ENCODE measurements around the gene RSPRY1.
"Not testable (repeated sequence)": the region's sequence is repeated elsewhere in the genome, so short reads cannot be mapped to it uniquely, and the experiment has no call there.

Gene RSPRY1

DNA sequence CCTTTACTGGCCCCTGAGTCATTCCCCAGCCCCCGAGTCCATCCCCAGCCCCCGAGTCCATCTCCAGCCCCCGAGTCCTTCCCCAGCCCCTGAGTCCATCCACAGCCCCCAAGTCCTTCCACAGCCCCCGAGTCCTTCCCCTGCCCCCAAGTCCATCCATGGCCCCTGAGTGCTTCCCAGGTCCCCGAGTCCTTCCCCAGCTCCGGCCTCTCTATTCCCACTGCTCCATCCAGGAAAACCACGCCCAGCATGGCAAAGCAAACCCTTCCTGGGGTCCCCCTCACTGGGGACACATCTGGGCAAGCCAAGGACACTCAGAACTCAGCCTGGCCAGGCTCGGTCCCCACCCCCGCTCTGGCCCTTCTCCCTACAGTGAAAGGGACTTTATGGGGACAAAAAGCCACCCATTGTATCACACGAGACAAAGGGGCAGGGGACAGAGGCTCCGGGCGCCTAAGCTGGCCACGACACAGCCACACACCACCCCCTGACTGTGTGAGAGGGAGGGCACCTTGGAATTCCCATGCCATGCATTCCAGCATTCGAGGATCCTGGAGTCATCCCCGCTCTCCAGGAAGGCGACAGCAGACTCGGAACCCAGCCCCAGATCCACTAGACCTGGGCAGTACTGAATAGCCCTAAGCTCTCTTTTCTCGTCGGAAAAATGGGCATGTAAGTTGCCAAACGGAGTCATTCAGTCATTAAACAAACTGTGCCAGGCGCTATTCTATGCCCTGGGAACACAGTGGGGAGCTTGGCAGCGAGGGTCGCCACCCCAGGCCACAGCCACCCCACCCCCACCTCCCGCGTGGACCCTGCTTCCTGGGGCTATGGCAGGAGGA, 84.3 kb downstream of the RSPRY1 start:
- Mint-ChIP-seq H3K9me3 (no peaks in the 10 kb centered on the region), H3K27ac (no peak overlapping the region), H3K36me3 (ENCODE audit: low read depth) (no peaks in the 10 kb centered on the region), H3K27me3 (ENCODE audit: low read depth) (no peaks in the 10 kb centered on the region), H3K4me1 (ENCODE audit: low read depth) (peaks cover 20% of the 10 kb centered on the region), H3K4me3 (no peak overlapping the region)

DNA sequence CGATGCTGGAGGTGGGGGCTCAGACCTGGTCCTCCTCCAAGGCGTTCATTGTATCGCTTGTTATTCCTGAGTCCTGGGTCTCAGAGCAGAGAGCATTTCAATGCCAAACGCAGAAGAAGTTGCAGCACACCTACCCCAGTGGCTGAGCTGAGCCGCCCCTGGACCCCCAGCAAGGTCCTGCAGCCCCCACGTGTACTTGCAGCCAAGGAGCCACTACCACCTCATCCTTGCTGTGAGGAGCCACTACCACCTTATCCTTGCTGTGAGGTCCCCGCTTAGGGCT, 84.9 kb downstream of the RSPRY1 start:
- H3K27me3 Mint-ChIP-seq (ENCODE audit: low read depth) = no peaks in the 10 kb centered on the region
- no peaks in the 10 kb centered on the region for H3K36me3 Mint-ChIP-seq (ENCODE audit: low read depth)
- H3K4me3 Mint-ChIP-seq = no peak overlapping the region
- no peak overlapping the region for H3K27ac Mint-ChIP-seq
- H3K9me3 Mint-ChIP-seq = no peaks in the 10 kb centered on the region
- peaks cover 20% of the 10 kb centered on the region for H3K4me1 Mint-ChIP-seq (ENCODE audit: low read depth)

DNA sequence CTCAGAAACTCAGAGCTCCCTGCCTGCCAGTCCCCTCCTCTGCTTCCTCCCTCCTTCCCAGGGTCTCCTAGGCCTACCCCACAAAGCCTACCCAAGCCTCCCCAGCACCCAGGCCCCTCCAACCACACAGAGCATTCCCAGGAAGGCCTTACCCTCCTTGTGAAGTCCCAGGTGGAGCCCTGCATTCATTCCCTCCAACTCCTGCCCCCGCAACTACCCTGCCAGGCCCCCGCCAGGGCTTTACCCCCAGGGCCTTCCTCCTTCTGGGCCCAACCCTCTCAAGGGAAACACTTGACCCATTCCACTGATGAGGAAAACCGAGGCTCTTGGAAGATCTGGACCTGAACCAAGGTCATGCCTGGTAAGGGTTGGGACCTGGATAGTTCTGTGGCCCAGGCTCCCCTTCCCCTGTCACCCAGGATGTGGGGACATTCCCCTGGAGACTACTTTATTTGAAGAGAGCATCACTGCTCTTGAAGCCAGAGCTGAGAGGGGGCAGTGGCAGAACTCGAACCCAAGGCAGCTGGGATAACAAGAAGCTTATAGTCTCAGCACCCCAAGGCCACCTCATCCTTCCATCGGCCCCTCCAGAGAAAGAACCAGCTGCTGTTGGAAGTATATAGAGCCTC, 85.9 kb downstream of the RSPRY1 start:
- Mint-ChIP-seq H3K4me3 (no peak overlapping the region), H3K27me3 (ENCODE audit: low read depth) (no peaks in the 10 kb centered on the region), H3K4me1 (ENCODE audit: low read depth) (peaks cover 18% of the 10 kb centered on the region), H3K27ac (no peak overlapping the region), H3K36me3 (ENCODE audit: low read depth) (no peaks in the 10 kb centered on the region), H3K9me3 (no peaks in the 10 kb centered on the region)

DNA sequence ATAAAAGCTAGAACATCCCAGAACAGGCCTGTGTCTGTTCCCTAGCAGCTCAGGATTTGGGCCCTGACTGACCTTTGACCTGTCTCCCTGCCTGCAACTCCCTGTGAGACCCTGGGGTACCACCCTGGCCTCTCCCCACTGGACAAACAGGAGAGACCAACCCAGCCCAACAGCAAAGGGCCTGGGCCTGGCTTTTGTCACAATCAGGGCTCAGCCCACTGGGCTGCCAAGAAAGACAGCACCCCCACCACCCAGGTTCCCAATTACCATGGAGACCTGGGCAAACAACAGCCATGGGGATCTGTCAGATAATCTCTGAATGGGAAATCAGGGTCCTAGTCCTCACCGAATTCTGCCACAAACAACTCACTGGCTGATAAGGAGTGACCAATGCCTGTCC, 87.2 kb downstream of the RSPRY1 start:
- Mint-ChIP-seq H3K27ac (no peak overlapping the region), H3K4me1 (ENCODE audit: low read depth) (peaks cover 22% of the 10 kb centered on the region), H3K36me3 (ENCODE audit: low read depth) (no peaks in the 10 kb centered on the region), H3K4me3 (no peak overlapping the region), H3K27me3 (ENCODE audit: low read depth) (peaks cover 5% of the 10 kb centered on the region), H3K9me3 (no peaks in the 10 kb centered on the region)

DNA sequence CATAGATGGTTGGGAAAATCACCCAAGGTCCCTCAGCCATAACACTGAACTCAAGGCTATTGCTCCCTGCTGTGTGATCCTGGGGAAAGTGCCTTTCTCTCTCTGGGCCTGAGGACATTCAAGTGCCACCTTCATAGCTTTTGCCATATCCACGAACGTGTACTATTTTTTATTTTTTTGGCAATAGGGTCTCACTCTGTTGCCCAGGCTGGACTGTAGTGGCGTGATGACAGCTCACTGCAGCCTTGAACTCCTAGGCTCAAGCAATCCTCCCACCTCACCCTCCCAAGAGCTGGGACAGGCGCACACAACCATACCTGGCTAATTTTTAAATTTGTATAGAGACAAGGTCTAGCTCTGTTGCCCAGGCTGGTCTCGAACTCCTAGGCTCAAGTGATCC, 87.7 kb downstream of the RSPRY1 start:
- H3K4me1 Mint-ChIP-seq (ENCODE audit: low read depth) = peaks cover 22% of the 10 kb centered on the region
- no peak overlapping the region for H3K27ac Mint-ChIP-seq
- H3K27me3 Mint-ChIP-seq (ENCODE audit: low read depth) = peaks cover 5% of the 10 kb centered on the region
- no peaks in the 10 kb centered on the region for H3K9me3 Mint-ChIP-seq
- H3K4me3 Mint-ChIP-seq = no peak overlapping the region
- no peaks in the 10 kb centered on the region for H3K36me3 Mint-ChIP-seq (ENCODE audit: low read depth)

DNA sequence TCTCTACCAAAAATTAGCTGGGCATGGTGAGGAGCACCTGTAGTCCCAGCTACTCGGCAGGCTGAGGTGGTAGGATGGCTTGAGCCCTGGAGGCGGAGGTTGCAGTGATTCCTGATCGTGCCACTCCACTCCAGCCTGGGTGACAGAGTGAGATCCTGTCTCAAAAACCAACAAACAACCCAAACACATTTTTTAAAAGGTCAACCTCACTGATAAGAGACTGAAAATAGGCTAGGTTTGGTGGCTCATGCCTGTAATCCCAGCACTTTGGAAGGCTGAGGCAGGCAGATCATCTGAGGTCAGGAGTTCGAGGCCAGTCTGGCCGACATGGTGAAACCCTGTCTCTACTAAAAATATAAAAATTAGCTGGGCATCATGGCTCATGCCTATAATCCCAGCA, 89.8 kb downstream of the RSPRY1 start:
- H3K27ac Mint-ChIP-seq = peak overlapping the region; percentile 4
- not testable (repeated sequence) for H3K36me3 Mint-ChIP-seq (ENCODE audit: low read depth); H3K9me3 Mint-ChIP-seq; H3K4me3 Mint-ChIP-seq
- peaks cover 10% of the 10 kb centered on the region for H3K27me3 Mint-ChIP-seq (ENCODE audit: low read depth)
- peaks cover 29% of the 10 kb centered on the region for H3K4me1 Mint-ChIP-seq (ENCODE audit: low read depth)

- Mint-ChIP-seq H3K27me3 (ENCODE audit: low read depth) (peaks cover 13% of the 10 kb centered on the region), H3K27ac (peak overlapping the region; percentile 13)
These were observed 90.5 kb downstream of the RSPRY1 start for GRCh38 chr16:57276596-57276995.

GRCh38 chr16:57277586-57277985, 91.5 kb downstream of the RSPRY1 start:
- no peaks in the 10 kb centered on the region for H3K9me3 Mint-ChIP-seq
- no peaks in the 10 kb centered on the region for H3K36me3 Mint-ChIP-seq (ENCODE audit: low read depth)
- H3K27me3 Mint-ChIP-seq (ENCODE audit: low read depth) = peaks cover 22% of the 10 kb centered on the region
- H3K4me1 Mint-ChIP-seq (ENCODE audit: low read depth) = peaks cover 32% of the 10 kb centered on the region
- H3K27ac Mint-ChIP-seq = peak overlapping the region; percentile 63
- H3K4me3 Mint-ChIP-seq = no peak overlapping the region

More at GRCh38 chr16:57276596-57276995, 90.5 kb downstream of the RSPRY1 start:
- Mint-ChIP-seq H3K4me3 (no peak overlapping the region), H3K9me3 (no peaks in the 10 kb centered on the region), H3K36me3 (ENCODE audit: low read depth) (no peaks in the 10 kb centered on the region), H3K4me1 (ENCODE audit: low read depth) (peaks cover 31% of the 10 kb centered on the region)

DNA sequence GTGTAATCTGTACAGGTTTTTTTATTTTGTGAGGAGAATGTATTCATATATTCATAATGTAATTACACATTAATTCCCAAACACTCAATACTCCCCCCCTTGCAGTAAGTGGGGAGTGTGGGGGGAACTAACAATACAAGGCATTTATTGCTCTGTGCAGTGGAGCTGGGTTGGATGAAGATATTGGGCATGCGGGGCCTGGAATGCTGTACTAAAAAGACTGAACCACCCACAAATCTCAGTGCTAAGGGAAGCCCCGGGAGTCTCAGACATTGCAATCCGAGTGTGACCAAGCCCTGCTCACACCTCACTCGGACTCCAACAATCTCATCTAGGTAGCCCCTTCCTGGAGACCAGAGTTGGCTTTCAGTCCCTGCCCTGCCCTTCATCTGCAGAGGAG, 92.4 kb downstream of the RSPRY1 start:
- Mint-ChIP-seq H3K4me1 (ENCODE audit: low read depth) (peaks cover 35% of the 10 kb centered on the region), H3K4me3 (no peak overlapping the region), H3K27ac (no peak overlapping the region), H3K27me3 (ENCODE audit: low read depth) (peaks cover 31% of the 10 kb centered on the region), H3K9me3 (no peaks in the 10 kb centered on the region), H3K36me3 (ENCODE audit: low read depth) (no peaks in the 10 kb centered on the region)

DNA sequence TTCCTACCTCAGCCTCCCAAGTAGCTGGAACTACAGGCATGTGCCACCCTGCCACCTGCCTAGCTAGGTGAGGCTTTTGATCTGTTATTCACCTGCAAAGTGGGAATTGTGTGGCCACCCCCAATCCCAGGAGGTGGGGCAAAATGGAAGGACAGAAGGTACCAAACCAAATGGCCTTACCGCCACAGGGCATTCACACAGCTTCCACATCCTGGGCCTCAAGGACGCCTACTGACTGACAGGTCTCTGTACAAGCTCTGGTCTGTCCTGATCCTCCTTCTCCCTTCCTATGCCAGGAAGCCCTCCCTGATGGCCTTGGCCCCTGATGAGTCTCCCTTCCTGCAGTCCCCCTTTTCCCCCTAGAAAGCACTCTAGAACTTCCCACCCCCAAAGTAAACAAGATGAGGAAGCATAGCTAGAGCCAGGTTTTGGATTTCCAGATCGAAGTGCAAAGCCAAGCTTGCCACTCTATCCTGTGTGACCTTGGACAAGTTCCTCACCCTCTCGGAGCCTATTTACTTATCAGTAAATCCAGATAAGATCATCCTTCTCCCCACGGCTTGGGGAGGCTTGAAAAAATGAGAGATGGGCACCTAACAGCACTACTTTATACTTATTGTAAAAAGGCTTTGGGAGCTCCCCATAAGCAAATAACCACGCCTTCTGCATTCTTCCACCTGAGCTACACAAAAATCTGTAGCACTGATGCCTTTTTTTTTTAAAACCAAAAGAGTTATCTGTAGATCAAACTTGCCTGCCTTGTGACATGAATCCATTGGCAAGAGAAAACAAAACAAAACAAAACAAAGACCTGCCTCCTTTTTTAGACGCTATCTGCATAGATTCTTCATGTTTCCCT, 93.9 kb downstream of the RSPRY1 start:
- Mint-ChIP-seq H3K36me3 (ENCODE audit: low read depth) (no peaks in the 10 kb centered on the region), H3K9me3 (no peaks in the 10 kb centered on the region), H3K27me3 (ENCODE audit: low read depth) (peaks cover 40% of the 10 kb centered on the region), H3K4me3 (no peak overlapping the region), H3K4me1 (ENCODE audit: low read depth) (peaks cover 35% of the 10 kb centered on the region), H3K27ac (no peak overlapping the region)

GRCh38 chr16:57281791-57282190, 95.7 kb downstream of the RSPRY1 start:
- H3K4me1 Mint-ChIP-seq (ENCODE audit: low read depth) = peaks cover 31% of the 10 kb centered on the region
- H3K4me3 Mint-ChIP-seq = no peak overlapping the region
- H3K9me3 Mint-ChIP-seq = no peaks in the 10 kb centered on the region
- peaks cover 44% of the 10 kb centered on the region for H3K27me3 Mint-ChIP-seq (ENCODE audit: low read depth)
- H3K36me3 Mint-ChIP-seq (ENCODE audit: low read depth) = no peaks in the 10 kb centered on the region
- peak overlapping the region; percentile 8 for H3K27ac Mint-ChIP-seq

DNA sequence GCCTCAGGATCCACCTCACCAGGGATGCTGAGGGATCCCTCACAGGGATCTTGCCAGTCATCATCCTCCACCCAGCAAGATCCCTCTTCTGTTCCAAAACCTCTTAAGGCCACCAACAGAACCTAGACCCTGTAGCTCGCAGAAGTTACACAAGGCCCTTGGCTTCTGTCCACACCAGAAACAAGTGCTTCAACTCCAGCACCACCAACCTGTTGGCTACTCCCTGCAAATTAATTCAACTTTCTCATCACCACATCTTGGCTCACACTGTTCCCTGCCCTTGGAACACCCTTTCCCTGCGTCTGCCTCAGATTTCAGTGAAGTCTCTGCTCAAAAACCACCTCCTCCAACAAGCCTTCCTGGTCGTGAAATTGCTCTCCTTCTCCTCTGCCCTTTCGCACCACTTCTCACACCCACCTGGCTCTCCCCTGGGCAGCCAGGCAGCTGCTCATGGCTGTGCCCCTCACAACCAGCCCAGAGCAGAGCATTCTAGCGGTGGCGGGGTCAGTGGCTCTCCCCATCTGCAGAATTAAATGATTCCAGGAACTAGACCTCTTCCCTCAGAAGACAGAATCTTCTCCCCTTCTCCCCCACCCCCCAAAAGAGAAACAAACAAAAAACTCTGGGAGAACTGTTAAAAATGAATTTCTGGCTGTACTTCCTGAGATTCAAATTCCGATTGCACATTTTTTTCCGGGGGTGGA, 96.5 kb downstream of the RSPRY1 start:
- no peak overlapping the region for H3K27ac Mint-ChIP-seq
- H3K4me1 Mint-ChIP-seq (ENCODE audit: low read depth) = peaks cover 24% of the 10 kb centered on the region
- H3K4me3 Mint-ChIP-seq = no peak overlapping the region

GRCh38 chr16:57283214-57283958, 97.3 kb downstream of the RSPRY1 start:
- Mint-ChIP-seq H3K4me1 (ENCODE audit: low read depth) (peaks cover 19% of the 10 kb centered on the region), H3K36me3 (ENCODE audit: low read depth) (no peaks in the 10 kb centered on the region), H3K27ac (no peak overlapping the region), H3K27me3 (ENCODE audit: low read depth) (peaks cover 39% of the 10 kb centered on the region), H3K4me3 (peak overlapping the region; percentile 81), H3K9me3 (no peaks in the 10 kb centered on the region)

More for the DNA sequence above, 96.5 kb downstream of the RSPRY1 start:
- no peaks in the 10 kb centered on the region for H3K9me3 Mint-ChIP-seq
- no peaks in the 10 kb centered on the region for H3K36me3 Mint-ChIP-seq (ENCODE audit: low read depth)
- H3K27me3 Mint-ChIP-seq (ENCODE audit: low read depth) = peaks cover 42% of the 10 kb centered on the region

GRCh38 chr16:57283959-57284208, 97.8 kb downstream of the RSPRY1 start:
- Mint-ChIP-seq H3K36me3 (ENCODE audit: low read depth) (no peaks in the 10 kb centered on the region), H3K4me1 (ENCODE audit: low read depth) (peaks cover 19% of the 10 kb centered on the region), H3K27me3 (ENCODE audit: low read depth) (peaks cover 39% of the 10 kb centered on the region), H3K27ac (no peak overlapping the region), H3K9me3 (no peaks in the 10 kb centered on the region), H3K4me3 (peak overlapping the region; percentile 81)

Data from T-helper 1 cell treated with Interleukin-12 subunit alpha and Interleukin-12 subunit beta and Interleukin-4 antibody, amounts not matched to agents 30 μg/mL and 1 μg/mL, for 36 hours (primary cell).